A172 (cell line): ENCODE measurements around the gene NDUFA7. TPM values are rescaled to one million over a fixed set of nuclear protein-coding genes. Genes with fewer than 3 reads are reported as not detected.
"Not testable (repeated sequence)": the region's sequence is repeated elsewhere in the genome, so short reads cannot be mapped to it uniquely, and the experiment has no call there.

Source experiments
- DNase-seq: peaks from one replicate; pipeline ENCODE4 v3.0.0-alpha.2; 2015; ENCODE audit warnings: low spot score
- total RNA-seq: library from RNA; depleted of rRNA; stranded (reverse); fragments of >200 nt; shearing (Covaris generic); gene quantifications from 2 replicates; pipeline ENCODE4 v1.2.3, GENCODE V29; 2014

The NDUFA7 gene
- total RNA-seq, 1 experiment from 2014 or later: 31.8 TPM

DNA sequence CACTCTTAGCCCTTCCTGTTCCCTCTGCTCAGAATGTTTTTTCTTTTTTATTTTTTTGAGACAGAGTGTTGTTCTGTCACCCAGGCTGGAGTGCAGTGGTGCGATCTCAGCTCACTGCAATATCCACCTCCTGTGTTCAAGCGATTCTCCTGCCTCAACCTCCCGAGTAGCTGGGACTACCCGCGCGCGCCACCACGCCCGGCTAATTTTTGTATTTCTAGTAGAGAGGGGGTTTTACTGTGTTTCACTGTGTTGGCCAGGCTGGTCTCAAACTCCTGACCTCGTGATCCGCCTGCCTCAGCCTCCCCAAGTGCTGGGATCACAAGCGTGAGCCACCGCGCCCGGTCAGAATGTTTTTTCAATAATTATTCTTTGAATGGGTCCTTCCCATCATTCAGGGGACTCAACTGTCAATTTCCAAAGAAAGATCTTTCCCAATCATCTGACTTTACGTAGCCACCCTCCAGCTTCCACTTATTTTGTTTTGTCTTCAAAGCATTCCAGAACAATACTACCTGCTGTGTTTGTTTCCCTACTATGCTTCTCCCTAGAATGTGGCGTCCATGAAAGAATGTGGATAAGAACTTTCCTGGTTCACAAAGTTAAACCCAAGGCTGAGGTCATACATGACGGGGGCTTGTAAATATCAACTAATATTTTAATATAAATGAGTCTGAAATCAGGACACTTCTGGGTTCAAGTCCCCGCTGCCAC is 1.2 kb downstream of the NDUFA7 start:
- no peak for DNase-seq

DNA sequence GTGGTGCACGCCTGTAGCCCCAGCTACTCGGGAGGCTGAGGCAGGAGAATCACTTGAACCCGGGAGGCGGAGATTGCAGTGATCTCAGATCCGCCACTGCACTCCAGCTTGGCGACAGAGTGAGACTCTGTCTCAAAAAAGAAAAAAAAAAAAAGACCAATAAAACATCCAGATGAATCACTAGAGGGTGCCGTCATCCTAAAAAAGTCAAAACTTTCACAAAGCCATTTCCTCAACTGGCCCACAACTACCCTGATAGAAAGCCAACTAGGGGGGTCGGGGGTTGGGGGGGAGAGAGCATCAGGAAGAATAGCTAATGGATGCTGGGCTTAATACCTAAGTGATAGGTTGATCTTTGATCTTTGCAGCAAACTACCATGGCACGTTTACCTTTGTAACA is 2.3 kb downstream of the NDUFA7 start:
- DNase-seq: not testable (repeated sequence)

- DNase-seq: no peak
These were observed 4.6 kb downstream of the NDUFA7 start for GRCh38 chr19:8316351-8317125.

GRCh38 chr19:8314981-8315640 is 6.1 kb downstream of the NDUFA7 start:
- DNase-seq: not testable (repeated sequence)

- DNase-seq: no peak
These were observed 9.5 kb downstream of the NDUFA7 start for GRCh38 chr19:8311461-8312260.

GRCh38 chr19:8310342-8311055 is 10.7 kb downstream of the NDUFA7 start:
- DNase-seq: no peak

- DNase-seq: no peak
These were observed 12.3 kb downstream of the NDUFA7 start for GRCh38 chr19:8308891-8309291.

DNA sequence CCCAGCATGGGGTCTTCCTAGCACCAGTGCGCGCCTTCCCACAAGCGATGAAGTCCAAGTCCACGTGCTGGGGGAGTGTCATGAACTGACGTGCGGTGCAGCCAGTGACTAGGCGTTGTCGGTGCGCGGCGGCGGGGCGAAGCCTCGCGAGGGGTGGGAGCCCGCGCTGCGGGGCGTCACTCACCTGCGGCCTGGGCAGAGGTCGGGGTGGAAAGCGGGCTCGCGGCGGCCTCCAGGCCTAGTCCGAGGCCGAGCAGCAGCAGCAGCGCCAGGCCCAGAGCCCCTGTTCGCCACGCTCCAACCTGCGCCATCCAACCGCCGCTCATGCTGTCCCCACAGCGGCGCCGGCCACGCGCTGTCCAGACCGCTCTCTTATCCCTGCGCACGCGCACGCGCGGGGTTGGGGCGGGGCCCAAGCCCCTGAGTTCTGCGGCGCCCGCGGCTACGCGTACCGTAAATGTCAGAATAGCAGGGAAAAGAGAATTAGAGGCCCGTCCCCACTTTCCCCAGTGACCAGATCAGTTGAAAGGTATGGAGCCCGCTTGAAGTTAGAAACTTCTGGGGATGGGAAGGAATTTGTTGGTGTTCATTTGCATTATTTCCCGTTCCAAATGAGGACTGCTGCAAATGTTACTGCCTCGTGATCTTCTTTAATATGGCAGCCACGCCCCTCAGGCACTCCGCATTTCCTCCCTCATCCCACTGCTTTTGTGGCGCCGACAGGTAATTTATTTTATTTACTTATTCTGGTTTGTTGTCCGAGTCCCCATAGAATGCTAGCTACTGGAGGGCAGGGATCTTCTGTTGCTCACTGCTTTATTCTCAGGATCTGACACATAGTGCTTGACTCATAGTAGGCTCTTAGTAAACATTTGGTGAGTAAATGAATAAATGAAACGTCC is 13.0 kb downstream of the NDUFA7 start, which contains the start of gene CD320:
CD320 (minus strand) TSS at position 394 of the 902 bp plus-strand sequence; CDS start at position 326, 68 bp downstream.
- peak; percentile 83 for DNase-seq

DNA sequence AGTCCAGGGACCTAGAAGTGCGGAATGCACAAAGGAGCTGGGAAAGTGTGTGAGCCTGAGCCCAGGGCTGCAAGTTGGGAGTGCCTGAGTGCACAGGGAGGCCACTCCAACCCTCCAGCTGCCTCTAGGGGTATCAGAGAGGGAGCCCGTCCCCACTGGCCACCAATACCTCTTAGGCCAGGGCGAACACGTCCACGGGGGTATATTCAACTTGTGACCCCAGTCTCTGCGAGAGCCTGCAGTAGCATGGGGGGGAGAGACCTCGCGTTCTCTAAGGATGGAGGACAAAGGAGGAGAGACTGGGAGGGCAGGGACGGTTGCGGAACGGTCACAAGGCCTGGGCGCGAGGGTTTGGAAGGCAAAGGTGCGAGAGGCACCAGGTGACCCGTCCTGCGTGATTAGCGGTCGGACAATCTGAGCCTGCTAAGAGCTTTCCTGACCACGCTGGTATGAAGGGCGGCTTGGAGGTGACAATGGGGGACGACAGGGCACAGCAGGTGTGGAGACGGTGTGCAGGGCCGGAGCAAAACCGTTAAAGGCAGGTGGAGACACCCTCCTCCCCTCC is 13.7 kb downstream of the NDUFA7 start:
- DNase-seq: no peak

DNA sequence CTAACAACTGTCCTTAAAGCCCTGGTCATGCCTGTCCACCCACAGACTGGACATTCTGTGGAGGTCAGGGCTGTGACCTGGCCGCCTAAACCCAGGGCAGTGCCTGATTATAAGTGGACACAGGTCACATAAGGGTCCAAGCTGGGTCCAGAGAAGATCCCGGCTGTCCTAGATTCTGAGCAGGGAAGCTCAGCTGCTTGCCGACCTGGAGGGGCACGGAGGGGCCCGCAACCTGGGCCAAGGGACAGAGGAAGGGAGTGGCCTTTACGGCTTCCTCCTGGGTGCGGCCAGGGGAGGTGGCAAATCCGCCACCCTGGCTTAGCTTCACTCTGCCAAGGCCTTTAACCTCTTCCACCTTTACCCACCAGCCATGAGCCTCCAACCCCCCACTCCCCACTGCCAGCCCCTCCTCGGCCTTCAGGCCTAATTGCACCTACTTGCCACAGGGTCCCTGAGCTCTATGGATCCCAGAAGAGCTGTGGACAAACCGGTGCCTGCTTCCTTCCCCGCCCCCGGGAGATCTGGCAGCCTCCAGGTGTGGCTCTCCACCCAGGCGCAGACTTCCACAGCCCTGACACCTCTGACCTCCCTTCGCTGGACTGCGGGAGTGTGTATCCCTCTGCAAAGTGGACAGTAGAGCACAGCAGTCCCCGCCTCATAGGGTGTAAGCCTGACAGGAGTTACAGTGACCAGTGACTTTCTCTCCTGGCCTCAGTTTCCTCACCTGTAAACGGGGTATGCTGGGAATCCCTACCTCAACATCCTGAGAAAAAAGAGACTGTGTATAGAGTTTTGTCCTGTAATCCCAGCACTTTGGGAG is 14.7 kb downstream of the NDUFA7 start:
- no peak for DNase-seq

GRCh38 chr19:8305798-8306197 is 15.4 kb downstream of the NDUFA7 start:
- DNase-seq: no peak

DNA sequence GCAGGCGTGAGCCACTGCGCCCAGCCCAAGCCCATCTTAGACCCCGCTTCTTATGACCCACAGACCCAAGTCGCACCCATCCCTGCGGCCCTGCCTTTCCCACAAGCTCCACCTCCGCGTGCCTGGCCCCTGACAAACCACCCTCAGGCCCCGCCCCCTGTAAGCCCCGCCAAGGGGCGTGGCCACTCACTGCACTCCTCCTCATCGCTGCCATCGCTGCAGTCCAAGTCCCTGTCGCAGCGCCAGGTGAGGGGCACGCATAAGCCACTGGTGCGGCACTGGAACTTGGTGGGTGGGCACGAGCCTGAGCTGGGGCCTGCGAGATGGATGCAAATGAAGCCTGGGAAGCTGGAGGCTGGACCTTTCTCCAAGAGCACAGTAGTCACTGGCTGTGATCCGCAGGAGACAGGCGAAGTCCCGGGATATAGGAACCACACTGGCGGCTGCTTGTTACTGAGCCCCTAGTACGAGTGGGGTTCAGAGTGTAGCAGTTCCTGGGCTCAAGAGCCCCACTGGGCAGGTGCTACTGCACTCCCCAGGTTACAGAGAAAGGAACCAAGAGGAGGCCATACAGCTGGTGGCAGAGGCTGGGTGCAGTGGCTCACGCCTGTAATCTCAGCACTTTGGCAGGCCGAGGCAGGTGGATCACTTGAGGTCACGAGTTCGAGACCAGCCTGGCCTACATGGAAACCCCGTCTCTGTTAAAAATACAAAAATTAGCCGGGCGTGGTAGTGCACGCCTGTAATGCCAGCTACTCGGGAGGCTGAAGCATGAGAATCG is 16.1 kb downstream of the NDUFA7 start:
- DNase-seq: no peak

DNA sequence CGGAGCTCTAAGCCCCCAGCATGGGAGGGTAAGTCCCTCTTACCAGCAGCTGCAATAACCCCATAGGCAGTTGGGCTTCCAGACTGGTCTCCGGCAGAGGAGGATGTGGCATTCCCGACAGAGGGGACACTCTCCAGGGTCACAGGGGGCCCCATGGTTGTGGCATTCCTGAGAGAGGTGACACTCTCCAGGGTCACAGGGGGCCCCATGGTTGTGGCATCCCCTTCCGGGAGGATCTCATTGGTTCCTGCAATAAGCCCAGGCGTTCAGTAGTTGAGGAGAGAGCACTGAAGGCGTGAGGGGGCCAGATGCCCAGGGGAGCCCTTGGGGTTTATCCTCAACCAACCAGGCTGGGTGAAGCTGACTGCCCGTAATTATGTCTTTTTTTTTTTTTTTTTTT is 18.4 kb downstream of the NDUFA7 start:
- no peak for DNase-seq

- DNase-seq: no peak
These were observed 18.9 kb downstream of the NDUFA7 start for GRCh38 chr19:8302357-8302691.

- not testable (repeated sequence) for DNase-seq
These were observed 29.8 kb downstream of the NDUFA7 start for GRCh38 chr19:8291337-8291736.

DNA sequence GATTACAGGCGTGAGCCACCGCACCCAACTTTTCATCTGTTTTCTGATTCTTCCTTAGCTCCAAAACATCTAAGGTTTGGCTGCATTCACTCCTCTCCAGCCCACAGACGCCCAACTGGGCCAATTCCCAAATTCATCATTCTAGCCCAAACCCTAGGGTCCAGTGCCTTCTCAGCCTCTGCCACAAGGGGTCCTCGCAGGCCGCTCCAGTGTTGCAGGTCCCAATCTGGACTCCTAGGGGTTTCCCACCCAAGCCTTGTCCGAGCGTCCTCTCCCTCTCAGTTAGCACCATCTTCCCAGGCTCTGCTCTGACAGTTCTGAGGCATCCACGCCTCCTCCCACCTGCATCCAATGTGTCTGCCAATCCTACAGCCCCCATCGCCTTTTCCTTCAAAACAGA is 44.7 kb downstream of the NDUFA7 start:
- DNase-seq: not testable (repeated sequence)

DNA sequence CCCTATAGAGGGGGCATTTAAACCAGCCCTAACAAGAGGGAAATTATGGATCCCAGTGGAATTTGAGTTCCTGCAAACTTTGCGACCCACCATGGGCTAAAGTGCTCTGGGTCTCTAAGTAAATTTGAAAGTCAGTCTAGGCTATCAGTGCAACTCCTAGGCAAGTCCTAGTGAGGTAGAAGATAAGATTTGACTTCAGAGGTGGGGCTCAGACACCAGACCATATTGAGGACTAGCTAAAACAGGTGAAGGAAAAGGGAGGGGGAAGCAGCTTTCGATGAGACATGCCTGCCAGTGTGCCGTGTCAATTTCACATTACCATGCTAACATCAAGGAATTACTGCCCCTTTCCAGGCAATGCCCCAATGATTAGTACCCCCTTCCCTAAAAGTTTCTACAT is 51.5 kb downstream of the NDUFA7 start:
- DNase-seq: no peak

DNA sequence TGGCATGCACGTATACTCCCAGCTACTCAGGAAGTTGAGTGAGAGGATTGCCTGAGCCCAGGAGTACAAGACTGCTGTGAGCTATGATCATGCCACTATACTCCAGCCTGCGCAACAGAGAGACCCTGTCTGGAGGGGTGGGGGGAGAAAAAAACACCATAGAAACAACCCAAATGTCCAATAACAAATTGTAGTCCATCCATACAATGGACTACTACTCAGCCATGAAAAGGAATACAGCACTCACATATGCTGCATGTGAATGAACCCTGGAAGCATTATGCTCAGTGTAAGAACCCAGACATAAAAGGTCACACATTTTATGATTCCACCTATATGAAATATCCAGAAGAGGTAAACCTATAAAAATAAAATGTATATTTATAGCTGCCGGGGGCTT is 55.3 kb downstream of the NDUFA7 start:
- no peak for DNase-seq
